CD4-positive, alpha-beta T cell treated with Interleukin-21 for 1 hour (primary cell): ENCODE measurements around the gene ECE2.
A peak's percentile ranks its signal among the peaks of the same experiment; 100 is the strongest.

Source experiments
- DNase-seq: peaks from one replicate; pipeline ENCODE4 v3.0.0-alpha.2; 2020

ECE2 gene

GRCh38 chr3:184315871-184316661, 40.2 kb downstream of the ECE2 start:
- peak; percentile 42 for DNase-seq

GRCh38 chr3:184316792-184317191, 41.0 kb downstream of the ECE2 start:
- DNase-seq = no peak

- DNase-seq = no peak
Measured at GRCh38 chr3:184317201-184317600, 41.4 kb downstream of the ECE2 start.

- DNase-seq = peak; percentile 37
Measured at GRCh38 chr3:184320104-184320445, 44.3 kb downstream of the ECE2 start.

GRCh38 chr3:184321666-184322065, 45.8 kb downstream of the ECE2 start:
- no peak for DNase-seq

- DNase-seq = no peak
Measured at GRCh38 chr3:184322731-184323487, 47.1 kb downstream of the ECE2 start.

- DNase-seq = no peak
Measured at GRCh38 chr3:184323696-184324095, 47.9 kb downstream of the ECE2 start.

GRCh38 chr3:184325269-184325668, 49.4 kb downstream of the ECE2 start:
- DNase-seq = no peak

GRCh38 chr3:184325715-184326369, 50.0 kb downstream of the ECE2 start:
- no peak for DNase-seq

GRCh38 chr3:184327171-184327570, 51.3 kb downstream of the ECE2 start:
- DNase-seq = no peak

- no peak for DNase-seq
Measured at GRCh38 chr3:184328516-184328915, 52.7 kb downstream of the ECE2 start.

- DNase-seq = no peak
Measured at GRCh38 chr3:184332370-184333090, 56.7 kb downstream of the ECE2 start.

GRCh38 chr3:184333190-184333589, 57.4 kb downstream of the ECE2 start:
- DNase-seq = no peak

- DNase-seq = no peak
Measured at GRCh38 chr3:184333700-184334099, 57.9 kb downstream of the ECE2 start.

GRCh38 chr3:184334470-184335158, 58.8 kb downstream of the ECE2 start:
- peak; percentile 40 for DNase-seq

- no peak for DNase-seq
Measured at GRCh38 chr3:184335291-184335660, 59.5 kb downstream of the ECE2 start.

- DNase-seq = peak; percentile 90
Measured at GRCh38 chr3:184335661-184336546, 60.1 kb downstream of the ECE2 start.

GRCh38 chr3:184336547-184337398, 61.0 kb downstream of the ECE2 start:
- no peak for DNase-seq

- no peak for DNase-seq
Measured at GRCh38 chr3:184337399-184337714, 61.5 kb downstream of the ECE2 start, which contains the start of gene FAM131A. FAM131A (plus strand) TSS chr3:184337600; CDS start chr3:184337631, 31 bp downstream.

- DNase-seq = no peak
Measured at GRCh38 chr3:184337981-184338380, 62.2 kb downstream of the ECE2 start.

GRCh38 chr3:184338511-184338945, 62.7 kb downstream of the ECE2 start:
- peak; percentile 37 for DNase-seq
